Mesodermal cell (in vitro differentiated cells): ENCODE results near the gene CPA1.
A peak's percentile ranks its signal among the peaks of the same experiment; 100 is the strongest.

ENCODE experiments used
- H3K27ac ChIP-seq: 2 replicates; pipeline ENCODE4 v1.7.0; 2013; ENCODE audit warnings: mild to moderate bottlenecking, low read depth, low read length, moderate library complexity; ENCODE audit not compliant: severe bottlenecking
- H3K36me3 ChIP-seq: 2 replicates; pipeline ENCODE4 v1.7.1; 2013; ENCODE audit warnings: mild to moderate bottlenecking, low read length, moderate library complexity; ENCODE audit not compliant: control insufficient read depth, insufficient read depth
- H3K4me1 ChIP-seq: one replicate; pipeline ENCODE4 v1.7.1; 2013; ENCODE audit warnings: mild to moderate bottlenecking, low read length; ENCODE audit not compliant: insufficient read depth, control insufficient read depth, poor library complexity, severe bottlenecking
- H3K4me3 ChIP-seq: 2 replicates; pipeline ENCODE4 v1.7.0; 2013; ENCODE audit warnings: low read length, control low read depth, mild to moderate bottlenecking; ENCODE audit not compliant: insufficient read depth, poor library complexity, severe bottlenecking; ENCODE audit errors: extremely low read depth
- H3K9me3 ChIP-seq: 2 replicates; pipeline ENCODE4 v1.7.1; 2013; ENCODE audit warnings: mild to moderate bottlenecking, low read length, moderate library complexity; ENCODE audit not compliant: control insufficient read depth
- WGBS, 2 experiments: methylation state at CpG; one replicate each; pipeline ENCODE4 v1.1.5; 2013; ENCODE audit warnings: missing lambda C conversion rate in 2 of 2; ENCODE audit not compliant: insufficient coverage in 2 of 2; 5-methylcytosine and 5-hydroxymethylcytosine counted together

Gene CPA1

DNA sequence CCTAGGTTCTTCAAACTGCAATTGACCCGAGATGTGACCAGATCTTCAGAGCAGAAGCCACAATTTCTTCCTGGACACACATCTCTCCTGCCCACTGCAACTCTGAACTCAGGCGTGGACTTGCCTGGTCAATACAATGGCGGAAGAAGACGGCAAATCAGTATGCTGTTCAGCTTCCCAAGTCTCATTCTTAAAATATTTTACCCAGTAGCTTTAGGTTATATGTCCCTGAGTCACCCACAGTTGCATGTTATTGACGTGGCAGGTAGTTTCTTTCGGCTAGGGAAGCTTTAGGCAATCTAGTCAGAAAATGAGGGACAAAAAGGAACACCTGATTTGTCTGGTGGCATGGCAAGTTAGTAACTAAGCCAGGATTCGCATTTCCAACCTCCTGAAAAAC lies 38.0 kb downstream of the CPA1 start:
- WGBS, 2 experiments, result 96 to 100% methylated on average over 6 of the region's 7 CpGs
- Histone ChIP-seq H3K27ac (no peak overlapping the region), H3K36me3 (no peaks in the 10 kb centered on the region), H3K4me1 (peaks cover 15% of the 10 kb centered on the region), H3K4me3 (no peak overlapping the region), H3K9me3 (no peaks in the 10 kb centered on the region)

DNA sequence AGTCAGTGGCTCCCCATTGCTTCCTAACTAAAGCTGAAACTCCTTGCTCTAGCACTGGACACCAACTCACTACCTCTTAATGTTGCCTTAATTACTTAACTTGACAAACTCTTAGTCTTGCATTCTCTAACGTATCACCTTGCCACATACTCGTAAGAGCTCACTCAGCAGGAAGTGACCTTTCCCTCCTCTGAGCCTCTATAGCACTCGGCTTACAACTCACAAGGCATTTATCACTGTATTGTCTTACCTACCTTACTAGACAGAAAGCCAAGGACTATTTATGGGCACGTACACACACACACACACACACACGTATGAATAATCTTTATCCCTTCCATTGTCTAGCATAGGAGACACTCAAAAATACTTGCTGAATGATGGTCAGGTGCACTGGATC lies 39.4 kb downstream of the CPA1 start:
- H3K36me3 ChIP-seq, result no peaks in the 10 kb centered on the region
- WGBS, 2 experiments, result 75 to 76% methylated on average over 2 to 5 of the region's 5 CpGs
- H3K4me3 ChIP-seq, result no peak overlapping the region
- no peaks in the 10 kb centered on the region for H3K9me3 ChIP-seq
- no peak overlapping the region for H3K27ac ChIP-seq
- peaks cover 15% of the 10 kb centered on the region for H3K4me1 ChIP-seq

DNA sequence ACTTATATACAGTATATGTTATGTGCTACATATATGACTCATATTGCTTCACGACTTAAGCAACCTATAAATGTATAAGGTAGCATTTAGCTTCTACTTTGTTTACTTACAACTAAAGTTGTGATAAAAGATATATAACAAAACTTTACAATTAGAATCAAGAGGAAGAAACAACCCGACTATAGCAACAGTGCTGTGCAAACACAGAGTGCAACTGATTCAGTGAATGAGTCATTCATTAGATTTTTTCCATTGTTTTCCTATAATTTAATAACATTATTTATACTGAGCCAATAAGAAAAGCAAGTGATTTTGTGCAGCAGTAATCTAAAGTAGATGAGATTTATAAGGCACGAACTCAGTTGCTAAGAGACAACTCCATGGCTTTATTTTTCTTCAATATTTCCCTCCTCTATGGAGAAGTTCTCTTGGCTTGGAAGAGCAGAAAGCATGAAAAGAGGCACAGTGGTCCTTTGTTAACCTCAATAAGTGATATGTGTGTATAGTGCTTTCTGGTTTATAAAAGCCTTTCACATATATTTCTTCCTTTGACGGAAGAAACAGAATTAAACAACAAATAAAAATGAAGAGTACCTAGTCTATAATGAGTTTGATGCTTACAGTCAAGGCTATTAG lies 40.8 kb downstream of the CPA1 start:
- H3K4me1 ChIP-seq, result peaks cover 15% of the 10 kb centered on the region
- H3K27ac ChIP-seq, result no peak overlapping the region
- no peak overlapping the region for H3K4me3 ChIP-seq
- H3K9me3 ChIP-seq, result no peaks in the 10 kb centered on the region
- H3K36me3 ChIP-seq, result no peaks in the 10 kb centered on the region
- WGBS, 2 experiments, result no CpG with 5 or more reads among the region's 4 CpGs

- Histone ChIP-seq H3K4me3 (no peak overlapping the region), H3K4me1 (peaks cover 15% of the 10 kb centered on the region), H3K9me3 (no peaks in the 10 kb centered on the region), H3K36me3 (no peaks in the 10 kb centered on the region), H3K27ac (peak overlapping the region; percentile 0)
- 66 to 72% methylated on average over 2 of the region's 2 CpGs for WGBS, 2 experiments
These were observed 41.4 kb downstream of the CPA1 start for GRCh38 chr7:130421684-130422083.

- no peaks in the 10 kb centered on the region for H3K36me3 ChIP-seq
- H3K27ac ChIP-seq, result no peak overlapping the region
- H3K9me3 ChIP-seq, result no peaks in the 10 kb centered on the region
- WGBS, 2 experiments, result no CpG with 5 or more reads among the region's 3 CpGs
- no peak overlapping the region for H3K4me3 ChIP-seq
- peaks cover under 1% of the 10 kb centered on the region for H3K4me1 ChIP-seq
These were observed 43.3 kb downstream of the CPA1 start for GRCh38 chr7:130423501-130424037.

- no peak overlapping the region for H3K4me3 ChIP-seq
- WGBS, 2 experiments, result 84 to 92% methylated on average over 3 of the region's 4 CpGs
- H3K4me1 ChIP-seq, result peaks cover 2% of the 10 kb centered on the region
- no peaks in the 10 kb centered on the region for H3K36me3 ChIP-seq
- H3K27ac ChIP-seq, result no peak overlapping the region
- H3K9me3 ChIP-seq, result no peaks in the 10 kb centered on the region
These were observed 45.5 kb downstream of the CPA1 start for GRCh38 chr7:130425796-130426195.

DNA sequence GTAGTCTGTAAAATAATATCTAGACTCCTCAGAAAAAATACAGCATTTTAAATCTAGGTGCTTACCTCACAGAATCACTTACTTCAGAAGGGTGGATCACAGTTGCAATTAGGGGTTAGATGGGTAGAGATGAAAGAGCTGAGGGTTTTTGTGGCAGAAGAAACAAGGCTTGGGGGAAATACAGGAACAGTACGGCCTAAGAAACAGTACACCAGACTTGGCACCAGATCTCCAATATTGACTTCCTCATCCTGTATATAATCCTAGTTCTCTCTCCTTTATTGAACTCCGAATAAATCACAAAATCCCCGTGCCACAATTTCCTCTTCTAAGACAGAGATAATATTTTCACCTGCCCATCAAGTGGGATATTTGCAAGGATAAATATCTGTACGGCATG lies 46.3 kb downstream of the CPA1 start:
- no peak overlapping the region for H3K27ac ChIP-seq
- 100% methylated on average over 1 of the region's 4 CpGs for WGBS, 2 experiments
- peaks cover 10% of the 10 kb centered on the region for H3K4me1 ChIP-seq
- H3K9me3 ChIP-seq, result no peaks in the 10 kb centered on the region
- H3K4me3 ChIP-seq, result no peak overlapping the region
- H3K36me3 ChIP-seq, result no peaks in the 10 kb centered on the region

DNA sequence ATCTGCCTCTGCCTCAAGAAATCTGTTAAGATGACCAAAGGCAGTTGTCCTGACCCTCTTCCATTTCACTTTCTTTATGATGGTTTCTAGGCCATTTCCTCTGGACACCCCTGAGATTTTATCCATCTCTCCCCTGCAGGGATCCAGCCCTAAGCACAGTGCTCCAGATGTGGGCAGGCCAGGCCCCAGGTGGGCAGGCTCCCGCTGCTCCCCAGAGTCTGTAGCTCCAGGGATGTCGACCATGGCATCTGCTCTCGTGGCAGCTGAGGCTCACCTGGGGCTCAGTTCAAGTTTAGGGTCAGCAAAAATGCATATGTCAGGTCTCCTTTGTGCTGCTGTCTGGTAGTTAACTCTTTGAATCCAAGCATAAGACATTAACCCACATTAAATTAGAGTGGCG lies 48.7 kb downstream of the CPA1 start:
- no peak overlapping the region for H3K27ac ChIP-seq
- 86 to 97% methylated on average over 3 to 4 of the region's 4 CpGs for WGBS, 2 experiments
- no peaks in the 10 kb centered on the region for H3K9me3 ChIP-seq
- H3K4me3 ChIP-seq, result no peak overlapping the region
- H3K4me1 ChIP-seq, result peaks cover 26% of the 10 kb centered on the region
- no peaks in the 10 kb centered on the region for H3K36me3 ChIP-seq

- no peak overlapping the region for H3K4me3 ChIP-seq
- WGBS, 2 experiments, result no CpG with 5 or more reads among the region's 1 CpG
- no peak overlapping the region for H3K27ac ChIP-seq
- H3K36me3 ChIP-seq, result no peaks in the 10 kb centered on the region
- peaks cover 26% of the 10 kb centered on the region for H3K4me1 ChIP-seq
- no peaks in the 10 kb centered on the region for H3K9me3 ChIP-seq
These were observed 49.8 kb downstream of the CPA1 start for GRCh38 chr7:130430115-130430514.

DNA sequence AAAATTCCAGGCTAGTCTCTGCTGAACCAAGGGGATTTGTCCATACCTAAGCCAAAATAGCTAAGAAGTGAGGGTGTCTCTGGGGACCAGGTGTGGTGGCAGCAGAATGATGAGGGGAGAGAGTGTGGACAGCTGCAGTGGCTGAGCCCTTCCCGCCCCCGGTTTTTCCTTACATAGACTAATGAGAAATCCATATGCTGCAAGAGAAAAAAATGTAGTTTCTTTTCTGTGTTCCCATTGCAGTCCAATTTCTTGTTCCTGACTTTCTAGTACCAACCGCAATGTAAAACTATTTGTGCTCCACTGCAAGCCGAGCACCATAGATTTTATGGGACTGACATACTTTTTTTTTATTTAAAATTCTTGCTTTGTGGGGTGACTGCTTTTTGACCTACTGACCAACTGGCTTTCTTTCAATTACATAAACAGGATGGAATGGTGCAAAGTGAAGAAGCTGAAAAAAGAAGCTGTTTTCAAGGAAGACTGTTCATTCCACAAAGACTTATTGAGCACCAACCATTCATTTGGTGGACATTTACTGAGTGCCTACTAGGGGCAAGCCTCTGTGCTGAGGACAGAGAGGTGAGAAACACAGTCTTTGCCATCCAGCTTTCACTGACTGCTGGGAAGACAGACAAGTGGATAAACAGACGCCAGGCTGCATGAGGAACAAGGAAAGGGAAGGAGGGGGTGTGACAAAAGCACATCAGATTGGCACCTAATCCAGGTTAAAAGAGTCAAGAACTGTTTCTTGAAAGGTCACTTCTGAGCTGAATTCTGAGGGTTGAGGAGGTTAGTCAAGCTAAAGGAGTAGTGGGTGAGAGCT lies 50.8 kb downstream of the CPA1 start:
- WGBS, 2 experiments, result 90 to 93% methylated on average over 3 to 4 of the region's 5 CpGs

GRCh38 chr7:130432886-130433285 lies 52.6 kb downstream of the CPA1 start:
- peaks cover 26% of the 10 kb centered on the region for H3K4me1 ChIP-seq
- H3K36me3 ChIP-seq, result no peaks in the 10 kb centered on the region
- WGBS, 2 experiments, result 94 to 100% methylated on average over 2 to 3 of the region's 3 CpGs
- H3K4me3 ChIP-seq, result no peak overlapping the region
- H3K27ac ChIP-seq, result peak overlapping the region; percentile 50
- no peaks in the 10 kb centered on the region for H3K9me3 ChIP-seq

More for the DNA sequence above, 50.8 kb downstream of the CPA1 start:
- Histone ChIP-seq H3K9me3 (no peaks in the 10 kb centered on the region), H3K4me1 (peaks cover 26% of the 10 kb centered on the region), H3K36me3 (no peaks in the 10 kb centered on the region), H3K27ac (peak overlapping the region; percentile 54), H3K4me3 (no peak overlapping the region)
